Measurements from ENCODE around the gene TAX1BP3.
"Not testable (repeated sequence)": the region's sequence is repeated elsewhere in the genome, so short reads cannot be mapped to it uniquely, and the experiment has no call there.

The TAX1BP3 gene

GRCh38 chr17:3668279-3669084 lies at the start of gene TAX1BP3, which contains the start of gene EMC6:
Gene TAX1BP3 (minus strand): TSS chr17:3668578. CDS start chr17:3668526, 52 bp downstream.
Gene EMC6 (plus strand): TSS chr17:3668812. CDS start chr17:3669147, 335 bp downstream.
- DNase-seq = peak; percentile 96

GRCh38 chr17:3715296-3715695 lies 46.9 kb upstream of the TAX1BP3 start:
- no peak for DNase-seq

GRCh38 chr17:3712811-3713463 lies 44.6 kb upstream of the TAX1BP3 start:
- peak; percentile 96 for DNase-seq

GRCh38 chr17:3710951-3711383 lies 42.6 kb upstream of the TAX1BP3 start:
- DNase-seq = peak; percentile 71

GRCh38 chr17:3708366-3708765 lies 40.0 kb upstream of the TAX1BP3 start:
- DNase-seq = no peak

- not testable (repeated sequence) for DNase-seq
Observed at GRCh38 chr17:3705718-3705984, 37.3 kb upstream of the TAX1BP3 start.

GRCh38 chr17:3704931-3705717 lies 36.7 kb upstream of the TAX1BP3 start:
- DNase-seq = no peak

- not testable (repeated sequence) for DNase-seq
Observed at GRCh38 chr17:3702041-3702539, 33.7 kb upstream of the TAX1BP3 start.

GRCh38 chr17:3699951-3700350 lies 31.6 kb upstream of the TAX1BP3 start:
- no peak for DNase-seq

GRCh38 chr17:3698139-3698538 lies 29.8 kb upstream of the TAX1BP3 start:
- no peak for DNase-seq

- no peak for DNase-seq
Observed at GRCh38 chr17:3697103-3697476, 28.7 kb upstream of the TAX1BP3 start.

- peak; percentile 59 for DNase-seq
Observed at GRCh38 chr17:3695723-3696411, 27.5 kb upstream of the TAX1BP3 start, which contains the start of gene P2RX5. Gene P2RX5 (minus strand): TSS chr17:3696155. CDS start chr17:3696005, 150 bp downstream.

- DNase-seq = no peak
Observed at GRCh38 chr17:3695129-3695722, 26.8 kb upstream of the TAX1BP3 start.

GRCh38 chr17:3693829-3694231 lies 25.5 kb upstream of the TAX1BP3 start:
- peak; percentile 51 for DNase-seq

- no peak for DNase-seq
Observed at GRCh38 chr17:3693141-3693540, 24.8 kb upstream of the TAX1BP3 start.

- no peak for DNase-seq
Observed at GRCh38 chr17:3692346-3692745, 24.0 kb upstream of the TAX1BP3 start.

- peak; percentile 56 for DNase-seq
Observed at GRCh38 chr17:3691617-3692067, 23.3 kb upstream of the TAX1BP3 start.

- no peak for DNase-seq
Observed at GRCh38 chr17:3690094-3690715, 21.8 kb upstream of the TAX1BP3 start.

- DNase-seq = no peak
Observed at GRCh38 chr17:3689262-3690093, 21.1 kb upstream of the TAX1BP3 start.

GRCh38 chr17:3688852-3689261 lies 20.5 kb upstream of the TAX1BP3 start:
- DNase-seq = no peak

Measured in hematopoietic multipotent progenitor cell treated with erythropoietin and hydrocortisone succinate and interleukin-3 and kit ligand, for 8 days (in vitro differentiated cells).